HepG2 (cell line): ENCODE measurements around the gene OR6S1. TPM values are rescaled to one million over a fixed set of nuclear protein-coding genes. Genes with fewer than 3 reads are reported as not detected.

ENCODE experiments used
- JUN ChIP-seq: sonication (generic); formaldehyde crosslinking; IDR thresholded peaks from 2 replicates; pipeline ENCODE4 v1.4.0; 2020; ENCODE audit warnings: mild to moderate bottlenecking, missing genetic modification reagents
- MEF2D ChIP-seq: sonication (generic); formaldehyde crosslinking; IDR thresholded peaks from 2 replicates; pipeline ENCODE4 v1.5.1; 2020; ENCODE audit warnings: mild to moderate bottlenecking, missing genetic modification reagents
- RBAK ChIP-seq: sonication (generic); formaldehyde crosslinking; IDR thresholded peaks from 2 replicates; pipeline ENCODE4 v1.5.1; 2020; ENCODE audit warnings: mild to moderate bottlenecking, missing genetic modification reagents
- ZNF235 ChIP-seq: sonication (generic); formaldehyde crosslinking; IDR thresholded peaks from 2 replicates; pipeline ENCODE4 v1.8.1; 2023; ENCODE audit warnings: mild to moderate bottlenecking, missing genetic modification reagents, borderline replicate concordance
- ZNF547 ChIP-seq: sonication (generic); formaldehyde crosslinking; IDR thresholded peaks from 2 replicates; pipeline ENCODE4 v1.5.1; 2020; ENCODE audit warnings: mild to moderate bottlenecking, missing genetic modification reagents
- ZNF749 ChIP-seq: sonication (generic); formaldehyde crosslinking; IDR thresholded peaks from 2 replicates; pipeline ENCODE4 v1.8.0; 2022; ENCODE audit warnings: mild to moderate bottlenecking, missing genetic modification reagents, moderate library complexity, borderline replicate concordance
- ZSCAN30 ChIP-seq: sonication (generic); formaldehyde crosslinking; IDR thresholded peaks from 2 replicates; pipeline ENCODE4 v1.5.0; 2020; ENCODE audit warnings: mild to moderate bottlenecking, missing genetic modification reagents
- polyA plus RNA-seq, 8 experiments: library from polyadenylated mRNA; depleted of rRNA in 3 of 8; stranded (reverse) in 7 of 8; unstranded in 1 of 8; fragments of >200 nt; fragmentation: Illumina TruSeq in 4 of 8; extraction: Trizol in 4 of 8; gene quantifications; 2 replicates each; pipeline versions ENCODE4 v1.2.1 to v1.2.3, GENCODE V29; 2011 to 2016; ENCODE audit warnings: low read depth in 4 of 8, missing spikeins in 1 of 8, mixed read lengths in 1 of 8; ENCODE audit not compliant: insufficient read depth in 1 of 8
- total RNA-seq, 5 experiments: library from RNA; depleted of rRNA; stranded (reverse); fragments of >200 nt; fragmentation: Illumina TruSeq; extraction: Trizol; gene quantifications; 2 replicates each; pipeline ENCODE4 v1.2.3, GENCODE V29; 2016; ENCODE audit warnings: low read depth in 1 of 5
- TF ChIP-seq, protein P1 (sequence below): IDR thresholded peaks from 2 replicates; pipeline ENCODE4 v1.6.1; 2016; ENCODE audit warnings: low read depth, missing genetic modification reagents, missing compliant biosample characterization
- TF ChIP-seq, protein P2 (sequence below): sonication (generic); formaldehyde crosslinking; IDR thresholded peaks from 2 replicates; pipeline ENCODE4 v1.8.1; 2023; ENCODE audit warnings: mild to moderate bottlenecking, missing genetic modification reagents
- TF ChIP-seq, protein P3 (sequence below): sonication (generic); formaldehyde crosslinking; IDR thresholded peaks from 2 replicates; pipeline ENCODE4 v1.5.1; 2020; ENCODE audit warnings: missing genetic modification reagents, mild to moderate bottlenecking, borderline replicate concordance
- TF ChIP-seq, protein P4 (sequence below), 2 experiments: sonication (generic) in 1 of 2; formaldehyde crosslinking in 1 of 2; IDR thresholded peaks; 2 replicates each; pipeline versions ENCODE4 v1.4.0 to v1.6.1; 2016 to 2020; ENCODE audit warnings: borderline replicate concordance in 1 of 2, low read depth in 1 of 2, mild to moderate bottlenecking in 1 of 2, missing genetic modification reagents in 1 of 2
- TF ChIP-seq, protein P5 (sequence below): sonication (generic); formaldehyde crosslinking; IDR thresholded peaks from 2 replicates; pipeline ENCODE4 v1.8.0; 2022; ENCODE audit warnings: missing genetic modification reagents, mild to moderate bottlenecking, borderline replicate concordance

OR6S1 gene
- total and polyA plus RNA-seq, 2 of the 13 experiments (the other 11 are each of a cell fraction or from before 2014, with no cell fraction given), result 0.09 TPM; not detected in 1

DNA sequence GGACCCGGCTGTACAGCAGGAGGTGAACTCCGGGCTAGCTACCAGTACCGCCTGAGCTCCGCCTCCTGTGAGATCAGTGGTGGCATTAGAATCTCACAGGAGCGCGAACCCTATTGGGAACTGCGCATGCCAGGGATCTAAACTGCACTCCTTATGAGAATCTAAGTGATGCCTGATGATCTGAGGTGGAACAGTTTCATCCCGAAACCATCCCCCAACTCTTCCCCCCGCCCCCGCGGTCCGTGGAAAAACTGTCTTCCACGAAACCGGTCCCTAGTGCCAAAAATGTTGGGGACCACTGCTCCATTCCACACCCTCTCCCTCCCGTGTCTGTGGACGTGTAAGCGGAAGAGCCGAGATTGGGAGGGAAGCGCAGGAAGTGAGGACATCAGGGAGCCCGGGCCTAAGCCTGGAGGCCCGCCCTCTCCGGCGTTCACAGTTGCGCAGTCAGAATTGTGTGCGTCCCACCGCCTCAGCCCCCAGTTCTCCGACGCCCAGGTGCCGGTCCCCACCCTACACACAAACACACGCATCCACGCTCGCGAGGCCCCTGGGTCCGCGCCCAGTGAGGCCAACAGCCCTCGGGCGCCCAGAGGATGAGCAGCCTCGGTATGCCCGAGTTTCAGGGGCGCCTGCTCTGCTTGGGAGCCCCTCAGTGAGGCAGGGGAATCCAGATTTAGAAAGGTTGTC, 41.1 kb upstream of the OR6S1 start (continued):
- TF ChIP-seq, protein P1, sequence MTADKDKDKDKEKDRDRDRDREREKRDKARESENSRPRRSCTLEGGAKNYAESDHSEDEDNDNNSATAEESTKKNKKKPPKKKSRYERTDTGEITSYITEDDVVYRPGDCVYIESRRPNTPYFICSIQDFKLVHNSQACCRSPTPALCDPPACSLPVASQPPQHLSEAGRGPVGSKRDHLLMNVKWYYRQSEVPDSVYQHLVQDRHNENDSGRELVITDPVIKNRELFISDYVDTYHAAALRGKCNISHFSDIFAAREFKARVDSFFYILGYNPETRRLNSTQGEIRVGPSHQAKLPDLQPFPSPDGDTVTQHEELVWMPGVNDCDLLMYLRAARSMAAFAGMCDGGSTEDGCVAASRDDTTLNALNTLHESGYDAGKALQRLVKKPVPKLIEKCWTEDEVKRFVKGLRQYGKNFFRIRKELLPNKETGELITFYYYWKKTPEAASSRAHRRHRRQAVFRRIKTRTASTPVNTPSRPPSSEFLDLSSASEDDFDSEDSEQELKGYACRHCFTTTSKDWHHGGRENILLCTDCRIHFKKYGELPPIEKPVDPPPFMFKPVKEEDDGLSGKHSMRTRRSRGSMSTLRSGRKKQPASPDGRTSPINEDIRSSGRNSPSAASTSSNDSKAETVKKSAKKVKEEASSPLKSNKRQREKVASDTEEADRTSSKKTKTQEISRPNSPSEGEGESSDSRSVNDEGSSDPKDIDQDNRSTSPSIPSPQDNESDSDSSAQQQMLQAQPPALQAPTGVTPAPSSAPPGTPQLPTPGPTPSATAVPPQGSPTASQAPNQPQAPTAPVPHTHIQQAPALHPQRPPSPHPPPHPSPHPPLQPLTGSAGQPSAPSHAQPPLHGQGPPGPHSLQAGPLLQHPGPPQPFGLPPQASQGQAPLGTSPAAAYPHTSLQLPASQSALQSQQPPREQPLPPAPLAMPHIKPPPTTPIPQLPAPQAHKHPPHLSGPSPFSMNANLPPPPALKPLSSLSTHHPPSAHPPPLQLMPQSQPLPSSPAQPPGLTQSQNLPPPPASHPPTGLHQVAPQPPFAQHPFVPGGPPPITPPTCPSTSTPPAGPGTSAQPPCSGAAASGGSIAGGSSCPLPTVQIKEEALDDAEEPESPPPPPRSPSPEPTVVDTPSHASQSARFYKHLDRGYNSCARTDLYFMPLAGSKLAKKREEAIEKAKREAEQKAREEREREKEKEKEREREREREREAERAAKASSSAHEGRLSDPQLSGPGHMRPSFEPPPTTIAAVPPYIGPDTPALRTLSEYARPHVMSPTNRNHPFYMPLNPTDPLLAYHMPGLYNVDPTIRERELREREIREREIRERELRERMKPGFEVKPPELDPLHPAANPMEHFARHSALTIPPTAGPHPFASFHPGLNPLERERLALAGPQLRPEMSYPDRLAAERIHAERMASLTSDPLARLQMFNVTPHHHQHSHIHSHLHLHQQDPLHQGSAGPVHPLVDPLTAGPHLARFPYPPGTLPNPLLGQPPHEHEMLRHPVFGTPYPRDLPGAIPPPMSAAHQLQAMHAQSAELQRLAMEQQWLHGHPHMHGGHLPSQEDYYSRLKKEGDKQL, result no peak; the same call in 1 of the 2 replicates
- peak; percentile 79; the same call in 1 of the 2 replicates for TF ChIP-seq MEF2D
- TF ChIP-seq, protein P2, sequence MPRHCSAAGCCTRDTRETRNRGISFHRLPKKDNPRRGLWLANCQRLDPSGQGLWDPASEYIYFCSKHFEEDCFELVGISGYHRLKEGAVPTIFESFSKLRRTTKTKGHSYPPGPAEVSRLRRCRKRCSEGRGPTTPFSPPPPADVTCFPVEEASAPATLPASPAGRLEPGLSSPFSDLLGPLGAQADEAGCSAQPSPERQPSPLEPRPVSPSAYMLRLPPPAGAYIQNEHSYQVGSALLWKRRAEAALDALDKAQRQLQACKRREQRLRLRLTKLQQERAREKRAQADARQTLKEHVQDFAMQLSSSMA (CRISPR knock-in tag), result peak; percentile 8; the same call in 1 of the 2 replicates
- no peak for TF ChIP-seq ZNF749 (CRISPR knock-in tag)
- peak; percentile 91 for TF ChIP-seq ZSCAN30
- TF ChIP-seq, protein P3, sequence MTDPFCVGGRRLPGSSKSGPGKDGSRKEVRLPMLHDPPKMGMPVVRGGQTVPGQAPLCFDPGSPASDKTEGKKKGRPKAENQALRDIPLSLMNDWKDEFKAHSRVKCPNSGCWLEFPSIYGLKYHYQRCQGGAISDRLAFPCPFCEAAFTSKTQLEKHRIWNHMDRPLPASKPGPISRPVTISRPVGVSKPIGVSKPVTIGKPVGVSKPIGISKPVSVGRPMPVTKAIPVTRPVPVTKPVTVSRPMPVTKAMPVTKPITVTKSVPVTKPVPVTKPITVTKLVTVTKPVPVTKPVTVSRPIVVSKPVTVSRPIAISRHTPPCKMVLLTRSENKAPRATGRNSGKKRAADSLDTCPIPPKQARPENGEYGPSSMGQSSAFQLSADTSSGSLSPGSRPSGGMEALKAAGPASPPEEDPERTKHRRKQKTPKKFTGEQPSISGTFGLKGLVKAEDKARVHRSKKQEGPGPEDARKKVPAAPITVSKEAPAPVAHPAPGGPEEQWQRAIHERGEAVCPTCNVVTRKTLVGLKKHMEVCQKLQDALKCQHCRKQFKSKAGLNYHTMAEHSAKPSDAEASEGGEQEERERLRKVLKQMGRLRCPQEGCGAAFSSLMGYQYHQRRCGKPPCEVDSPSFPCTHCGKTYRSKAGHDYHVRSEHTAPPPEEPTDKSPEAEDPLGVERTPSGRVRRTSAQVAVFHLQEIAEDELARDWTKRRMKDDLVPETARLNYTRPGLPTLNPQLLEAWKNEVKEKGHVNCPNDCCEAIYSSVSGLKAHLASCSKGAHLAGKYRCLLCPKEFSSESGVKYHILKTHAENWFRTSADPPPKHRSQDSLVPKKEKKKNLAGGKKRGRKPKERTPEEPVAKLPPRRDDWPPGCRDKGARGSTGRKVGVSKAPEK (CRISPR knock-in tag), result no peak; the same call in 1 of the 2 replicates
- TF ChIP-seq JUN (CRISPR knock-in tag), result 0 out of 2 replicates have a peak, but pooled peaks have one; percentile 28
- peak; percentile 73; the same call in 1 of the 2 replicates for TF ChIP-seq ZNF235 (CRISPR knock-in tag)
- peak; percentile 73; the same call in 1 of the 2 replicates for TF ChIP-seq ZNF547
- TF ChIP-seq, protein P4, sequence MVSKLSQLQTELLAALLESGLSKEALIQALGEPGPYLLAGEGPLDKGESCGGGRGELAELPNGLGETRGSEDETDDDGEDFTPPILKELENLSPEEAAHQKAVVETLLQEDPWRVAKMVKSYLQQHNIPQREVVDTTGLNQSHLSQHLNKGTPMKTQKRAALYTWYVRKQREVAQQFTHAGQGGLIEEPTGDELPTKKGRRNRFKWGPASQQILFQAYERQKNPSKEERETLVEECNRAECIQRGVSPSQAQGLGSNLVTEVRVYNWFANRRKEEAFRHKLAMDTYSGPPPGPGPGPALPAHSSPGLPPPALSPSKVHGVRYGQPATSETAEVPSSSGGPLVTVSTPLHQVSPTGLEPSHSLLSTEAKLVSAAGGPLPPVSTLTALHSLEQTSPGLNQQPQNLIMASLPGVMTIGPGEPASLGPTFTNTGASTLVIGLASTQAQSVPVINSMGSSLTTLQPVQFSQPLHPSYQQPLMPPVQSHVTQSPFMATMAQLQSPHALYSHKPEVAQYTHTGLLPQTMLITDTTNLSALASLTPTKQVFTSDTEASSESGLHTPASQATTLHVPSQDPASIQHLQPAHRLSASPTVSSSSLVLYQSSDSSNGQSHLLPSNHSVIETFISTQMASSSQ (IDR thresholded peaks at IDR 0.05; ENCODE audit: low read depth), result no peak
- TF ChIP-seq, protein P4 (CRISPR knock-in tag; IDR thresholded peaks at IDR 0.05; ENCODE audit: borderline replicate concordance), result 0 out of 2 replicates have a peak, but pooled peaks have one; percentile 14
- TF ChIP-seq, protein P5, sequence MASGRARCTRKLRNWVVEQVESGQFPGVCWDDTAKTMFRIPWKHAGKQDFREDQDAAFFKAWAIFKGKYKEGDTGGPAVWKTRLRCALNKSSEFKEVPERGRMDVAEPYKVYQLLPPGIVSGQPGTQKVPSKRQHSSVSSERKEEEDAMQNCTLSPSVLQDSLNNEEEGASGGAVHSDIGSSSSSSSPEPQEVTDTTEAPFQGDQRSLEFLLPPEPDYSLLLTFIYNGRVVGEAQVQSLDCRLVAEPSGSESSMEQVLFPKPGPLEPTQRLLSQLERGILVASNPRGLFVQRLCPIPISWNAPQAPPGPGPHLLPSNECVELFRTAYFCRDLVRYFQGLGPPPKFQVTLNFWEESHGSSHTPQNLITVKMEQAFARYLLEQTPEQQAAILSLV (CRISPR knock-in tag), result peak; percentile 77
- TF ChIP-seq RBAK (CRISPR knock-in tag), result peak; percentile 14; the same call in 1 of the 2 replicates
